Activated CD8-positive, alpha-beta T cell treated with anti-CD3 and anti-CD28 coated beads for 36 hours (primary cell): Measurements from ENCODE around the gene F8. TPM values are rescaled to one million over a fixed set of nuclear protein-coding genes. Genes with fewer than 3 reads are reported as not detected.

Experiments used
- ATAC-seq: fragments of 200-7000 bp; cut with Tn5 transposase; one replicate; pipeline ENCODE4 v1.10.0; 2021; ENCODE audit warnings: mild to moderate bottlenecking, moderate library complexity
- CTCF ChIA-PET: fragments of 350-600 bp; sonication (Branson Sonifier 250); formaldehyde crosslinking; loops from one replicate; lab custom pipeline; 2021; ENCODE audit warnings: antibody characterized with exemption; lab: Charles Lee
- POLR2A ChIA-PET: fragments of 350-600 bp; sonication (Branson Sonifier 250); formaldehyde crosslinking; loops from one replicate; lab custom pipeline; 2021; ENCODE audit warnings: antibody characterized with exemption; lab: Charles Lee
- DNase-seq: peaks from one replicate; pipeline ENCODE4 v3.0.0-alpha.2; 2020
- H3K27ac Mint-ChIP-seq: one replicate; pipeline ENCODE4 v1.8.0; 2021; ENCODE audit warnings: mild to moderate bottlenecking, mixed read lengths
- H3K27me3 Mint-ChIP-seq: one replicate; pipeline ENCODE4 v1.8.0; 2021; ENCODE audit warnings: mixed read lengths
- H3K36me3 Mint-ChIP-seq: one replicate; pipeline ENCODE4 v1.8.0; 2021; ENCODE audit warnings: low read depth, mixed read lengths
- H3K4me1 Mint-ChIP-seq: one replicate; pipeline ENCODE4 v1.8.0; 2021; ENCODE audit warnings: low read depth, mixed read lengths
- H3K4me3 Mint-ChIP-seq: one replicate; pipeline ENCODE4 v1.8.0; 2021; ENCODE audit warnings: mild to moderate bottlenecking, moderate library complexity, mixed read lengths
- H3K9me3 Mint-ChIP-seq: one replicate; pipeline ENCODE4 v1.8.0; 2021; ENCODE audit warnings: mixed read lengths
- intact Hi-C: fragments of 100-400 bp; cut with micrococcal nuclease; formaldehyde crosslinking; loops from one replicate; pipeline ENCODE4 v1.10.0; 2022
- total RNA-seq, 2 experiments: library from RNA; stranded (reverse); gene quantifications; one replicate each; pipeline ENCODE4 v1.2.3, GENCODE V29; 2021
- TF ChIP-seq, protein P1 (sequence below): fragments of 200-600 bp; IDR thresholded peaks from one replicate; pipeline ENCODE4 v1.8.0; 2022; ENCODE audit warnings: antibody characterized with exemption, mild to moderate bottlenecking

Gene F8
- total RNA-seq, 2 experiments from 2014 or later = 4.1 to 4.4 TPM

DNA sequence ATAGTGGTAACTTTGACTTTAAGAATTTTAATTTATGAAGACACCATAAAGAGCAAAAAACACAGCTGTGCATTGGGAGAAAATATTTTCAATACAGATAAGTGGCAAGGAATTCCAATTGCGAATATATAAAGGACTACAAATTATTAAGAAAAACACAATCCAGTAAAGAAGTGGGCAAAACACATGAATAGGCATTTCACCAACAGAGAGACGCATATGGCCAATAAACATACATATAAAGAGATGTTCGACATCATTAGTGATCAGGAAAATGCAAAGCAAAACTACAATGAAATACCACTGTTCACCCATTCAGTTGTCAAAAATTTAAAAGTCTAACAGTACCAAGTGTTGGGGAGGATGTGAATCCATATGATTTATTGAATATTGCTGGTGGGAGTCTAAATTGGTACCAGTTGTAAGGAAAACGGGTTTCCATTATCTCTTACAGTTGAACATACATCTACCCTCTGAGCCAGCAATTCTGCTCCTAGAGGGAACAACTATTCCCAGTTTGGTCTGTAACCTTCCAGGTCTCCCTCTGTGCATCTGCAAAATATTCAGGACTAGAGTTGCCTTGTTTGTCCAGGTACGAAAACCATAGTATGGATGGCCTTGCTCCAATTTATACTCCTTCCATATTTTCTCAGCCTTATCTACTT, 215.6 kb downstream of the F8 start:
- ChIA-PET POLR2A (no interaction called here), CTCF (no interaction called here)
- ATAC-seq (no peak), DNase-seq (no peak)
- Mint-ChIP-seq H3K9me3 (no peaks in the 10 kb centered on the region), H3K27me3 (no peaks in the 10 kb centered on the region), H3K27ac (no peak overlapping the region), H3K36me3 (no peaks in the 10 kb centered on the region), H3K4me1 (peaks cover 35% of the 10 kb centered on the region), H3K4me3 (no peak overlapping the region)
- intact Hi-C loops = no loop called here
- TF ChIP-seq, protein P1, sequence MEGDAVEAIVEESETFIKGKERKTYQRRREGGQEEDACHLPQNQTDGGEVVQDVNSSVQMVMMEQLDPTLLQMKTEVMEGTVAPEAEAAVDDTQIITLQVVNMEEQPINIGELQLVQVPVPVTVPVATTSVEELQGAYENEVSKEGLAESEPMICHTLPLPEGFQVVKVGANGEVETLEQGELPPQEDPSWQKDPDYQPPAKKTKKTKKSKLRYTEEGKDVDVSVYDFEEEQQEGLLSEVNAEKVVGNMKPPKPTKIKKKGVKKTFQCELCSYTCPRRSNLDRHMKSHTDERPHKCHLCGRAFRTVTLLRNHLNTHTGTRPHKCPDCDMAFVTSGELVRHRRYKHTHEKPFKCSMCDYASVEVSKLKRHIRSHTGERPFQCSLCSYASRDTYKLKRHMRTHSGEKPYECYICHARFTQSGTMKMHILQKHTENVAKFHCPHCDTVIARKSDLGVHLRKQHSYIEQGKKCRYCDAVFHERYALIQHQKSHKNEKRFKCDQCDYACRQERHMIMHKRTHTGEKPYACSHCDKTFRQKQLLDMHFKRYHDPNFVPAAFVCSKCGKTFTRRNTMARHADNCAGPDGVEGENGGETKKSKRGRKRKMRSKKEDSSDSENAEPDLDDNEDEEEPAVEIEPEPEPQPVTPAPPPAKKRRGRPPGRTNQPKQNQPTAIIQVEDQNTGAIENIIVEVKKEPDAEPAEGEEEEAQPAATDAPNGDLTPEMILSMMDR = no peak

GRCh38 chrX:154805696-154806091, 216.8 kb downstream of the F8 start:
- intact Hi-C loops = no loop called here
- ATAC-seq = no peak
- Mint-ChIP-seq H3K9me3 (no peaks in the 10 kb centered on the region), H3K27ac (peak overlapping the region; percentile 59), H3K36me3 (no peaks in the 10 kb centered on the region), H3K27me3 (no peaks in the 10 kb centered on the region), H3K4me1 (peaks cover 44% of the 10 kb centered on the region), H3K4me3 (peak overlapping the region; percentile 71)
- no peak for DNase-seq
- TF ChIP-seq, protein P1 = no peak
- ChIA-PET POLR2A (interaction anchor here (1.2 to 1.9 kb wide), 2 partner anchors 13 to 43 kb away, joined by 3 to 4 read pairs; partner anchors contain the start of gene DKC1), CTCF (no interaction called here)

DNA sequence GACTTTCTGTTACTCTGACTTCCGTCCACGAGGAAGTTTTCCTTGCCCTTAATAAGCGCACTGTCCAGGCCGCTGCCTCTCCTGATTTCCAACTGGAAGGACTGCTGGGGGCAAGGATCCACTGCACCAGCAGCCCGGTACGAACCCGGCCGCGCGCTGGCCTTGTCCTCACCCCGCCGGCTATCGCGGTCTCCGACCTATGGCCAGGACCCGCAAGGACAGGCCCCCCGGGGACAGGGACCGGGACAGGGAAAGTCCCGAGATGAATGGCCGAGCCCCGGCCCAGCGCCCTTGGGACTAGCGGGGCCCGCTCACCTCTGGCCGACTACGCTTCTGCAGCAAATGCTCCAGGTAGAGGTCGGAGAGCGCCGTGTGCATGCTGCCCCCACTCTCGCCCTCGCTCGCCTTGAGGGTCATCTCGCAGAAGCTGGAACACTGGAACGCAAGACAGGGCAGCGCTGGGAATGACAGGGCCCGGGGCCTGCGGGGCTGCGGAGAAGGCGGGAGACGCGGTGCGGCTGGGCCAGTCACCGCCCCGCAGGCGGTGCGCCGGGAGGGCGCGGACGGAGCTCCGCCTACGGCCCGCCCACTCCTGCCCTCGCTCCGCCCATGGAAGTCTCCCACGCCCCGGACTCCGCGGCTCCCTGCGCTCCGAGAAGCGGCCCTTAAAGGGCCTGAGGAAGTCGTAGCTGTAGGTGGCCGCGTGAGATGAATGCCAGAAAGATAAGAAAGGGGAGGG, 217.4 kb downstream of the F8 start, which contains the start of gene MPP1:
TSS of gene MPP1 (minus strand) at position 529 of the 739 bp plus-strand sequence. CDS start at position 417, 112 bp downstream.
- ATAC-seq = peak; percentile 89
- no peaks in the 10 kb centered on the region for H3K27me3 Mint-ChIP-seq
- intact Hi-C loops = loop anchor here (5.0 kb wide), 1 partner anchor 43 kb away; the partner anchor contains the start of gene DKC1
- peak within 1 kb of the TSS; percentile 59 for H3K27ac Mint-ChIP-seq
- peak; percentile 73 for DNase-seq
- H3K4me1 Mint-ChIP-seq = peaks cover 50% of the 10 kb centered on the region
- H3K9me3 Mint-ChIP-seq = no peaks in the 10 kb centered on the region
- CTCF ChIA-PET = no interaction called here
- H3K4me3 Mint-ChIP-seq = peak within 1 kb of the TSS; percentile 71
- TF ChIP-seq, protein P1 = no peak
- POLR2A ChIA-PET = interaction anchor here (1.0 to 1.9 kb wide), 3 partner anchors 14 to 43 kb away, joined by 3 to 4 read pairs (median 3); partner anchors contain the start of gene DKC1
- H3K36me3 Mint-ChIP-seq = no peaks in the 10 kb centered on the region

DNA sequence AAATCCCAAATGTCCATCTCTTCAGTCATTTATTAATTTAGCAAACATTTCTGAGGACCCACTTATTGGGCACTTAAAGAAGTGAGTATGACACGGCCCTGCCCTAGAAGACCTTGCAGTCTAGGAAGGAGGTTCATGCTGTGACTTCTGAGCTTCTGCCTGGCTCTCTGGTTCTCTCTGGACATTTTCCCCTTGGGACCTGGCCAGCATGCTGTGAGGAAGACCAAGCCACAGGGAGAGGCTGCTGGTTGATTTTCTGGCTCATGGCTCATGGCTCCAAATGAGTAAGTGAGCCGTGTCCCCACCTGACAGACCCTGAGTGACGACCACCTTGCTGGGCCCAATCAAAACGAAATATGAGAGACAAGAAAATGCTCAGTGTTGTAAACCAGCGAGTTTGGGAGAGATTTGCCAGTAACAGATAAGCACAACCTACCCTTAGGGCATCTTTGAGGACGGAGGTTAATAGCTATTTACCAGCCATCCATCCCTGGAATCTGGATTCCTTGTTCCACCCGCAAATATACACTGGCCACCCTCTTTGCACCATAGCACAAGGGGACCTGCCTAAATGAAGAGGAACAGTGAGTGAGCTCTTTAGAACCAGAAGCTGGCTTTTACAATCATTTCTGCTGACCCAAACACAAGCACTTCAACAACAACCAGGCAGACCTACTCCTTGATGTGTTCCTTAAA, 218.1 kb downstream of the F8 start:
- H3K4me3 Mint-ChIP-seq = peak overlapping the region; percentile 71
- H3K9me3 Mint-ChIP-seq = no peaks in the 10 kb centered on the region
- H3K36me3 Mint-ChIP-seq = no peaks in the 10 kb centered on the region
- no peak for ATAC-seq
- ChIA-PET CTCF (no interaction called here), POLR2A (interaction anchor here (1.0 to 1.9 kb wide), 2 partner anchors 14 to 42 kb away, joined by 3 to 4 read pairs; partner anchors contain the start of gene DKC1)
- intact Hi-C loops = loop anchor here (5.0 kb wide), 1 partner anchor 42 kb away; the partner anchor contains the start of gene DKC1
- TF ChIP-seq, protein P1 = no peak
- no peaks in the 10 kb centered on the region for H3K27me3 Mint-ChIP-seq
- peaks cover 50% of the 10 kb centered on the region for H3K4me1 Mint-ChIP-seq
- peak overlapping the region; percentile 38 for H3K27ac Mint-ChIP-seq
- DNase-seq = no peak
